GM08714 (cell line): ENCODE results near the gene SECISBP2.
"Not testable (repeated sequence)": the region's sequence is repeated elsewhere in the genome, so short reads cannot be mapped to it uniquely, and the experiment has no call there.

Experiments
- H3K4me3 ChIP-seq: fragments of 200-500 bp; sonication (Bioruptor generic); 2 replicates; pipeline ENCODE4 v1.5.1; 2014; ENCODE audit warnings: mild to moderate bottlenecking, low read length, inconsistent platforms
- ZNF274 ChIP-seq: IDR thresholded peaks from 2 replicates; pipeline ENCODE4 v1.6.1; 2012; ENCODE audit warnings: mild to moderate bottlenecking, low read depth, low read length

The SECISBP2 gene

DNA sequence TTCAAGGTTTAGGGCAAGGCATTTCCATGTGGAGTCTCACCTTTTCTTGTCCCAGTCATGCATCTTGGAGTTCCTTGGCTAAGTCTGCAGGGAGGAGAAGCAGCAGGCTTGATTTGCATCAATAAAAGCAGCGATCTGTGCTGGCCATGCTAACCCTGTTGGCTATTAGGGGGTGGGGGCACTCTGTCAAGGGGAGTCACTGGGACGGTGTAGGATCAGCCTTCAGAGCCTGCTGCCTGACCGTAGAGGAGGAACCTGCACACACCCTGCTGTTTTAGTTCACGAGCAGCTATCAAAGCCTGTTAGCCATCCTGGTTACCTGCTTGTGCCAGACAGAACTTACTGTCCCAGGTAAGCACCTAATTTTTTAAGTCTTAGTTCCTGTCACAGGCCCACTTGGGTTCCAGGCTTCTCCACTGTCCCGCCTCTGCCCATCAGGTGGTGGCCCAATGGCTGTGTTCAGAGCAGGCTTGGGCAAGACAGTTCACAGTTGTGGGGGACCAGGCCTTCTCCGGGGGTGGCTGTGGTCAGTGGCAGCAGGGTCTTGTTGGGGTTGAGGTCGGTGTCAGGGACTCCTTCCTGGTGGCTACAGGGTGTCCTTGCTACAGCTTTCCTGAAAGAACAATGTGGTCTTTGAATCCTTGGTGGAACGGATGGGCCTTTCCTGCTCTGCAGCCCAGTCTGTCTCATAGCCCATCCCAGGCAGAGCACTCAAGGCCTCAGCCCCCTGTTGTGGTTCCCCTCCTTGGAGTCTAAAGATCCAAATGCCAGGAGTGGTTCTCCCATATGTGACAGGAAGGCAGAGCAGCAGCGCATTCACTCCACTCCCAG, 43.7 kb downstream of the SECISBP2 start:
- H3K4me3 ChIP-seq = no peak overlapping the region
- no peak for TF ChIP-seq ZNF274

DNA sequence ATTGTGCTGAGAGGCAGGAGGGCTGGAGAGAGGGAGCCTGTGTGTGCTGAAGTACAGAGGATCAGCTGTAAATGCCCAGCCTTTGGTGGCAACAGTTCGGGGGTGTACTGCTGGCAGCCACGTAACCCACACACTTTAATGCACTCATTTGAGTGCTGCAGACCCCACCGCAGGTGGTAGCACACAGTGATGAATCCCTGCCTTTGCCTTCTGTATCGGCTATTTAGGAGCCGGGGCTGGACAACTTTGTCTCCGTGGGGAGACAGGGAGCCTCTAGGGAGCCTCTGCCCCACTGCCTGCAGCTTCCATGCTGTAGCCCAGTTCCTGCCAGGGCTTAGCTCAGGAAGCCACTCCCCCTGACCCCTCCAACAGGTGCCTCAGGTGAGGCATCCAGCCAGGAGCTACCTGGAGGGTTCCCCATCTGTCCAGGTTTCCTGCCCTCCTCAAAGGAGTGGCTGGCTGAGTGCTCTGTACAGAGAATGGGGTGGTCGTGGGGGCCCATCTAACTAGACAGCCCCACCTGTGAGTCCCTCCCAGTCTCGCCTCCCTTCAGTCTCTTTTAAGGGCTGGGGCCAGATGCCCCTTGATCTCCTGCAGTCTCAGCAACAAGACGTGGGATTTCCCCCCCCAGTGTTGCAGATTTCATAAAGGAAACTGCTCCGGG, 44.5 kb downstream of the SECISBP2 start:
- H3K4me3 ChIP-seq = no peak overlapping the region
- TF ChIP-seq ZNF274 = no peak

DNA sequence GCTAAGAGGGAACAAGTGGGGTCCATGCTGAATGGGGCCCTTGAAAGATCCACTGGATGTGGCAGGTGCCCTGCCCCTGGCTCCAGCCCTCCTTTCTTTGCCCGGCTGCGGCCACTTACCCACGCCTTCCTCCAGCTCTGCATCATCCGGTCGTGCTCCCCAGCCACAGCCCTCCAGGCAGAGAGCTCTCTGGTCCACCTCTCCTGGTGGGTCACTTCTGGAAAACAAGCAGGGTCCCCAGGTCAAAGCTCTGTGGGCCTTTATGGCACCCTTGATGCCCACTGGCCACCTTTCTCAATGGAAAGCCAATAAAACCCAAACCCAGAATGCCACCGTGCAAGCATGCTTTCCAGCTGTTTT, 45.0 kb downstream of the SECISBP2 start:
- no peak overlapping the region for H3K4me3 ChIP-seq

DNA sequence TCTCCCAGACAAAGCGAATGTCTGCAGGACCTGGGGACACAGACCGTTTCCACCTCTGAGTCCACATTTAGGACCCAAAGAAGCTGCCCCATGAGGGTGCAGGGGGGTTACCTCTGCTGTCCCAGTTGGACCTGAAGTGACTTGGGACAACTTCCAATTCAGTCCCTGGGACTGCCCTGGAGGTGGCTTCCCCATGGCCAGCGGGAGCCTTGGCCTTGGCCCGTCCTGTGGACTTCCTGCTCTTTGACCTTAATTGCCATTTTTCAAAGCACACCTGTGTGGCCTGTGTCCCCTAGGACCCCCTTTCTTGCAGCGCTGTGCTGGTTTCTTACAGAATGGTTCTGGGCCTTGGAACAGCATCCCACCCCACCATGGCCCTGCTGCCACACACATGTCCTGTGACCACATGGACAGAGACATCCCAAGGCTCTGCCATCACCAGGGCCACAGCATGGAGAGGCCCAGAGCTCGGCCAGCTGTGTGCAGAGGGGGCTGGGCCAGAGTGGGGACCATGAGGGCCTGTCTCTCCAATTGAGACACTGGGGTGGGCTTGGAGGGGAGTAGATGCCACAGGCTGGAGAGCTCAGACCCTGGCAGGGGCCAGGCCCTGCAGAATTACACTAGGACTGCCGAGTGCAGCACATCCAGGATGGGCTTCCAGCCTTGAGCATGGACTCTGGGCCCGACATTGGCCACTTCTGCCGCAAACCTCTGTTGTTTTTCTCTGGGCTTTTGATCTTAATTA, 45.8 kb downstream of the SECISBP2 start:
- no peak overlapping the region for H3K4me3 ChIP-seq
- TF ChIP-seq ZNF274 = no peak

More for the DNA sequence above, 45.0 kb downstream of the SECISBP2 start:
- TF ChIP-seq ZNF274 = no peak

DNA sequence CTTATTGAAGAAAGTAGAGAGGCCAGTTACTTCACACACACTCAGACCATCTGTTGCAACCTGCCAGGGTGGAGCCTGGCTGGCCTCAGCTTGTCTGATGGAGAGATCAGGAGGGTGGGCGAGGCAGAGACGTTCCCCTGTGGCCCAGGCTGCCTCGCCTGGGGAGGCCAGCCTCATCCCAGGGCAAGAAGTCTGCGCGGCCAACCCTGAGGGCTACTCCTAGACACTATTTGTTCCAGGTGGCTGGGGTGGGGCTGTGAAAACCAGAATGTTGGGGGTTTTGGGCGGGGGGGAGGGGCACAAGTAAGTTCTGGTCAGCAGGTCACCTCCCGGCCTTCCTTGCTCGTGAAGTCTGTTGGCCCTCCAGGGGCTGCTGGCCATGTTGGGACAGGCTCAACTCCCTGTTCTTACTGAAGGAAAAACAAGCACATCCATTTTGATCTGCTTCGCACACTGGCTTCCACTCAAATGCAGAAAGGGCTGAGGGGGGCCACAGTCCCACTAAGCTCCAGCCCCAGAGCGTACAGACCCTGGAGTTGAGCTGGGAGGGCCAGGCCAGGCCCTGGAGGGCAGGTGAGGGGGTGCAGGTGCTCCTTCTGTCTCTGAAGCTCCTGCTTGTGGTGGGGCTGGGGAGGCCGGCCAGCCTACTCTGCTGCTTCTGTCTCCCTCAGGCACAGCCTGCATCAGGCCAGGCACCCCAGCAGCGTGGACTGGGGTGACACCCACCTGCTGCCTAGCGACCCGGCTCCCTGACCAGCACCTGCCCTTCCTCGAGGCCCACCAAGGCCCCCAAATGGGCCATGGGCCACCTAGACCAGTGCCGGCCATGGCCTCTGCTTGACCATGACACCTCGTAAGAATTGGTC, 46.6 kb downstream of the SECISBP2 start:
- no peak for TF ChIP-seq ZNF274
- H3K4me3 ChIP-seq = no peak overlapping the region

DNA sequence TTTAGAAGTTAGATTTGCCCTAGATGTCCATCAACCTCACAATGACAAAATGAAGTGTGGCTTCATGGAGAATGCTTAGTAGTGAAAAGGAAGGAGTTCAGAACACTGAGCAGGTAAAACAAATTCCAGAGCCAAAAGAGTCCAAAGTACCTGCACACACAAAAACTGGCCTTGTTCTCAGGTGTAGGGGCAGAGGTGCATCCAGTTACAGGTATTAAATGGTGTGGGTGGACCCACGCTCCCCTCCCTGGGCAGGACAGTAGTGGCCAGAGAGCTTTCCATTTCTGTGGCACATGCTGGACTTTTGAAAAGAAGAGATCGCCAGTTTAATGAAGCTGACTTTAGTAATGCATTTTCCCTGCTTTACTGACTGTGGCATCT, 47.2 kb downstream of the SECISBP2 start:
- H3K4me3 ChIP-seq = no peak overlapping the region
- no peak for TF ChIP-seq ZNF274

DNA sequence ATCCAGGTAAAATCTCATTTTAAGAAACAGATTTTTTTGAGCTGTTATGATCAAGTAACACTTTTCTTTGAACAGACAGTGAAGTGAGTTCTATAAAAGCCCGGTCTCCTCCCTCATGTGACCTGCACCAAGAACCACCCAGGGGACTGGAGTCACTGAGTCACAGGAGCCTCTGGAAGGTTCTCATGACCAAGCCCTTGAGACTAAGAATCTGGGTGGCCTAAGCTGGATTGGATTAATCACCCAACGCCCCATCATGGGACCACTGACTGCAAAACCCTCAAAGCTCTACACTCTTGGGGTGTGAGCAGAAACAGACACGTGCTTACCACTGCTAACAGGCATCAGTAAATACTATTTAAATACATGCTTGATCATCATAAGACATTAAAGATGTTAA, 48.4 kb downstream of the SECISBP2 start:
- TF ChIP-seq ZNF274 = no peak

DNA sequence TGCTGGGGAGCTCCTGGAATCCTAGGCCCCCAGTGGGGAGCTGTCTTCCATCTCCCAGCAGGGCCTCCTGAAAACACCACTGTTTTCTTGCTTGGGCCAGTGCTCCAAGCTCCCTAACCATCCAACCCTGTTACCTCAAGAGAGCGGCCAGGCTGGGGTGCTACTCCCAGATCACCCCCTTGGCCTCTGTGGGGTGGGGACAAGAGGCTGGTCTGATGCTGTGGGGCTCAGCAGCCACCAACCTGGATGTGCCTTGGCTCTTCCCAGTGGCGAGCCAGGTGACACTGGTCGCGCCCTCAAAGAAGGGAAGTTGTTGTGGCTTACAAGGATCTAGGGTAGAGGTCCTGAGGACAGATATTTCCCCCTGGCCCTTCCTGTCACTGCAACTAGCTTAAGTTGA, 49.0 kb downstream of the SECISBP2 start:
- H3K4me3 ChIP-seq = no peak overlapping the region
- TF ChIP-seq ZNF274 = no peak

More for the DNA sequence above, 48.4 kb downstream of the SECISBP2 start:
- H3K4me3 ChIP-seq = no peak overlapping the region

DNA sequence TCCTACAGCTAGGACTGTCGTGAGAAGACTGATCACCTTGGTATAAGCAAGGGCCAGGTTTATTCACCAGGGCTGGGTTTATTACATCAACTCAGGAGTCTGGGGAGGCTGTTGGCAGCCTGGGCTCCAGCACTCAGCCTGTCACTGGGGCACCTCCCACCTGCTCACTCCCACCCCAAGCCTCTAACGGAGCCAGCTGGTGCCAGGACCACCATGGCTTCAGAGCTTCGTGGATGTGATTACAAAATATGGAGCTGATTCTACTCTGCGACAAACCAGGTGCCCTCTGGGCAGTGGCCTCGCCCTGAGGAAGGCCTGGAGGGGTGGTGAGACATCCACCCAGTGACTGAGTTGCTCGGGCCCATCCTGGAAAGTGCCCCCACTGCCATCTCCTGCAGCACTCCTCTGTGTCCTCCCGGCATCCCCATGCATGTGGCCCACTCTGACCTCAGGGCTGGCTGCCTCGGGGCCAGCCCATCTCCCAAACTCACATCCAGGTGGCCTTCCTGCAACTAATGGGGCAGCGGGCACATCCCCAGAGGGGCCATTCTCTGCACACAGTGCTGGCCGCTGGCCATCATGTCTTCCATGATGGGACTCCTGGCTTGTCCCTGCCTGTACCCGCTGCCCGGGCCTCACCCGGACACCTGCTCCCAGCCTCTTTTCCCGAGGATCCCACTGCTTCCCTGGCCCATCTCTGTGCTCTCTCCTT, 49.6 kb downstream of the SECISBP2 start:
- TF ChIP-seq ZNF274 = no peak

DNA sequence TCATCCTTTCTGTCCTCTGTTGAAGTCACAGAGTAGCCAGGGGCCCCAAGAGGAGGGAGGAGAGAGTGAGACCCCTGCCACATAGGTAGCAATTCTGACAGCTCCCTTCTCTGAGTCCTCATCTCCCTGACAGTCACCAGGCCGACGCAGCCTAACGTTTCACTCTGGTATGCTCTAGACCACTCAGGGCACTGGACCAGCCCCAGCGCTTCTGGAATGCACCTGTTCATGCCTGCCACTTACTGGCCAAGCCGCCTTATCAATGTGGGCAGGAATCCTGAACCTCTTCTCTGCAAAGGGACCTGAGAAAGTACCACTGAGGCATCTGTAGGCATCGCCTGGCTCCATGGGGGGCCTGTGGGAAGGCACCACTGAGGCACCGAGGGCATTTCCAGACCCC, 50.2 kb downstream of the SECISBP2 start:
- H3K4me3 ChIP-seq = no peak overlapping the region
- TF ChIP-seq ZNF274 = no peak

More for the DNA sequence above, 49.6 kb downstream of the SECISBP2 start:
- H3K4me3 ChIP-seq = no peak overlapping the region

DNA sequence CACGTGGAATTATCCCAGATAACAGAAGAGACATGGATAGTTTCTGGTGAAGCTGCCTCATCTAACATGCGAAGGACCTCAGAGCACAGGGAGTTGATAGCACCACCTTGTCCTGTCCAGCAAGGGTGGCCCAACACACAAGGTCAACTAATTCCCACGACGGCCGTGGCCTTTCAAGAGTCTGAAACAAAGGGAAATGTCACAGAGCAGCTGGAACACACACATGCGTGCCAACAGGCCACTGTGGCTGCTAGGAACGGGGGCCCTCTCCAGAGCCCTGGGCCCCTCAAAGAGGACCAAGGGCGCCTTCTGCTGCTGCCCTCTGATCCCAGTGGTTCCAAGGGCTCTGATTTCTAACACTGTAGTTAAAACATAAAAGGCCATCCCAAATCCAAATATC, 50.7 kb downstream of the SECISBP2 start:
- no peak for TF ChIP-seq ZNF274
- H3K4me3 ChIP-seq = no peak overlapping the region

DNA sequence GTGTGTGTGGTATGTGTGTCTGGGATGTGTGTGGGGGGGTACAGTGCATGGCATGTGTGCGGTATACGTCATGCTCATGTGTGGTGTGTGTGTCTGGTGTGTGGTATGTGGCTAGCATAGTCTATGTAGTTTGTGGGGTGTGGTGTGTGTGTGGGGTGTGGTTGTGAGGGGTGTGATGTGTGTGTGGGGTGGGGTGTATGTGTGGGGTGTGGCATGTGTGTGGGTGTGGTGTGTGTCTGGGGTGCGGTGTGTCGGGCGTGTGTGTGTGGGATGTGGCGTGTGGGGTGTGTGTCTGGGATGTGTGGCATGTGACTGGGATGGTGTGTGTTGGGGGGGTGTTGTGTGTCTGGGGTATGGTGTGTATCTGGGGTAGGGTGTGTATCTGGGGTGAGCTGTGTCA, 52.3 kb downstream of the SECISBP2 start:
- no peak for TF ChIP-seq ZNF274

DNA sequence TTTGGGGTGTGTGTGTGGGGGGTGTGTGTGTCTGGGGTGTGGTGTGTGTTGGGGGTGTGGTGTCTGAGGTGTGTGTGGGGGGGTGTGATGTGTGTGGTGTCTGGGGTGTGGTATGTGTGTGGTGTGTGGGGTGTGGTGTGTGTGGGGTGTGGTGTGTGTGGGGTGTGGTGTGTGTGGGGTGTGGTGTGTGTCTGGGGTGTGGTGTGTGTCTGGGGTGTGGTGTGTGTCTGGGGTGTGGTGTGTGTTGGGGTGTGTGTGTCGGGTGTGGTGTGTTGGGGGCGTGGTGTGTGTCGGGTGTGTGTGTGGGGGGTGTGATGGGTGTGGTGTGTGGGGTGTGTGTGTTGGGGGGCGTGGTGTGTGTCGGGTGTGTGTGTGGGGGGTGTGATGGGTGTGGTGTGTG, 53.5 kb downstream of the SECISBP2 start:
- not testable (repeated sequence) for H3K4me3 ChIP-seq

More for the DNA sequence above, 52.3 kb downstream of the SECISBP2 start:
- H3K4me3 ChIP-seq = no peak overlapping the region
